Measurements from ENCODE around the gene PLXND1.
"Not testable (repeated sequence)": the region's sequence is repeated elsewhere in the genome, so short reads cannot be mapped to it uniquely, and the experiment has no call there.

DNA sequence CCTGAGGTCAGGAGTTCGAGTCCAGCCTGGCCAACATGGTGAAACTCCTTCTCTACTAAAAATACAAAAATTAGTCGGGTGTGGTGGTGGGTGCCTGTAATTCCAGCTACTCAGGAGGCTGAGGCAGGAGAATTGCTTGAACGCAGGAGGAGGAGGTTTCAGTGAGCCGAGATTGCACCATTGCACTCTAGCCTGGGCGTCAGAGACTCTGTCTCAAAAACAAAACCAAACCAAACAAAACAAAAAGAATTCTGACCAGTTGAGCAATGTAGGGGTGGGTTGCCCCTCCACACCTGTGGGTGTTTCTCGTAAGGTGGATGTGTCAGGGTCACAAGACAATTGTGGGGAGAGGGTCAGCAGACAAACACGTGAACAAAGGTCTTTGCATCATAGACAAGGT is 34.5 kb upstream of the PLXND1 start:
- TF ChIP-seq, protein P1, sequence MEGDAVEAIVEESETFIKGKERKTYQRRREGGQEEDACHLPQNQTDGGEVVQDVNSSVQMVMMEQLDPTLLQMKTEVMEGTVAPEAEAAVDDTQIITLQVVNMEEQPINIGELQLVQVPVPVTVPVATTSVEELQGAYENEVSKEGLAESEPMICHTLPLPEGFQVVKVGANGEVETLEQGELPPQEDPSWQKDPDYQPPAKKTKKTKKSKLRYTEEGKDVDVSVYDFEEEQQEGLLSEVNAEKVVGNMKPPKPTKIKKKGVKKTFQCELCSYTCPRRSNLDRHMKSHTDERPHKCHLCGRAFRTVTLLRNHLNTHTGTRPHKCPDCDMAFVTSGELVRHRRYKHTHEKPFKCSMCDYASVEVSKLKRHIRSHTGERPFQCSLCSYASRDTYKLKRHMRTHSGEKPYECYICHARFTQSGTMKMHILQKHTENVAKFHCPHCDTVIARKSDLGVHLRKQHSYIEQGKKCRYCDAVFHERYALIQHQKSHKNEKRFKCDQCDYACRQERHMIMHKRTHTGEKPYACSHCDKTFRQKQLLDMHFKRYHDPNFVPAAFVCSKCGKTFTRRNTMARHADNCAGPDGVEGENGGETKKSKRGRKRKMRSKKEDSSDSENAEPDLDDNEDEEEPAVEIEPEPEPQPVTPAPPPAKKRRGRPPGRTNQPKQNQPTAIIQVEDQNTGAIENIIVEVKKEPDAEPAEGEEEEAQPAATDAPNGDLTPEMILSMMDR (IDR thresholded peaks at IDR 0.05), result not testable (repeated sequence)
- TF ChIP-seq POLR2A (IDR thresholded peaks at IDR 0.05), result not testable (repeated sequence)
